ENCODE data around the gene CAPN10.
"Not testable (repeated sequence)": the region's sequence is repeated elsewhere in the genome, so short reads cannot be mapped to it uniquely, and the experiment has no call there.

The CAPN10 gene

GRCh38 chr2:240613781-240614180 is 27.2 kb downstream of the CAPN10 start:
- H3K36me3 Mint-ChIP-seq (ENCODE audit: insufficient read depth) = peaks cover 2% of the 10 kb centered on the region
- H3K9me3 Mint-ChIP-seq = no peaks in the 10 kb centered on the region
- no peaks in the 10 kb centered on the region for H3K27me3 Mint-ChIP-seq
- no peak overlapping the region for H3K27ac Mint-ChIP-seq (ENCODE audit: low read depth)
- H3K4me1 Mint-ChIP-seq = peaks cover 12% of the 10 kb centered on the region
- no peak for ATAC-seq (replicated peaks; ENCODE audit: extremely low read depth, poor library complexity, severe bottlenecking)
- H3K4me3 Mint-ChIP-seq = no peak overlapping the region
- DNase-seq (ENCODE audit: low spot score in 2 of 2) = no peak

DNA sequence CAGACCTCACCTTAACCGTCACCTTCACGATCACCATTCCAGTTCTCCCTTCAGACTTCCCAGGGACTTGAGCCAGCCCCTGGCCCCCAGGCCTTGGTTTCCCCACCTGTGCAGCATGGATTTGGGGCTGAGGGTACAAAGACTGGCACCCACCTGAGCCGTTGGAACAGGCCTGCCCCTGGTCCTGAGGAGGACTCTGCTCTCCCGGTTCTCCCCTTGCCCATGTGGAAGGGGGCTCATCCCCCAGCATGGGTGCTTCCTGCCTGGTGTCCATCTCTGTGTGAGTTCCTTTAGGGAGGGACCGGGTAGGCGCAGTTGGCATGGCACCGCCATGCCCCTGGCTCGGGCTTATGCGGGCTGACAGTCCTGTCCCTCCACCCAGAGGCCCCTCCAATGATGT is 27.9 kb downstream of the CAPN10 start:
- ATAC-seq (replicated peaks; ENCODE audit: extremely low read depth, poor library complexity, severe bottlenecking) (no peak), DNase-seq (ENCODE audit: low spot score in 2 of 2) (no peak)
- peaks cover 2% of the 10 kb centered on the region for H3K36me3 Mint-ChIP-seq (ENCODE audit: insufficient read depth)
- H3K4me1 Mint-ChIP-seq = peaks cover 12% of the 10 kb centered on the region
- no peaks in the 10 kb centered on the region for H3K27me3 Mint-ChIP-seq
- no peaks in the 10 kb centered on the region for H3K9me3 Mint-ChIP-seq
- H3K4me3 Mint-ChIP-seq = no peak overlapping the region
- no peak overlapping the region for H3K27ac Mint-ChIP-seq (ENCODE audit: low read depth)

GRCh38 chr2:240615396-240615795 is 28.9 kb downstream of the CAPN10 start:
- H3K4me3 Mint-ChIP-seq = no peak overlapping the region
- peaks cover 17% of the 10 kb centered on the region for H3K4me1 Mint-ChIP-seq
- no peak for ATAC-seq (replicated peaks; ENCODE audit: extremely low read depth, poor library complexity, severe bottlenecking)

GRCh38 chr2:240615820-240616547 is 29.4 kb downstream of the CAPN10 start:
- no peak for DNase-seq (ENCODE audit: low spot score in 2 of 2)
- Mint-ChIP-seq H3K27ac (ENCODE audit: low read depth) (peak overlapping the region; percentile 47), H3K27me3 (no peaks in the 10 kb centered on the region), H3K4me3 (no peak overlapping the region), H3K9me3 (no peaks in the 10 kb centered on the region), H3K36me3 (ENCODE audit: insufficient read depth) (no peaks in the 10 kb centered on the region), H3K4me1 (peaks cover 21% of the 10 kb centered on the region)
- ATAC-seq (replicated peaks; ENCODE audit: extremely low read depth, poor library complexity, severe bottlenecking) = no peak

More at GRCh38 chr2:240615396-240615795, 28.9 kb downstream of the CAPN10 start:
- no peaks in the 10 kb centered on the region for H3K9me3 Mint-ChIP-seq
- H3K36me3 Mint-ChIP-seq (ENCODE audit: insufficient read depth) = peaks cover 2% of the 10 kb centered on the region
- no peak overlapping the region for H3K27ac Mint-ChIP-seq (ENCODE audit: low read depth)
- H3K27me3 Mint-ChIP-seq = no peaks in the 10 kb centered on the region
- DNase-seq (ENCODE audit: low spot score in 2 of 2) = no peak

DNA sequence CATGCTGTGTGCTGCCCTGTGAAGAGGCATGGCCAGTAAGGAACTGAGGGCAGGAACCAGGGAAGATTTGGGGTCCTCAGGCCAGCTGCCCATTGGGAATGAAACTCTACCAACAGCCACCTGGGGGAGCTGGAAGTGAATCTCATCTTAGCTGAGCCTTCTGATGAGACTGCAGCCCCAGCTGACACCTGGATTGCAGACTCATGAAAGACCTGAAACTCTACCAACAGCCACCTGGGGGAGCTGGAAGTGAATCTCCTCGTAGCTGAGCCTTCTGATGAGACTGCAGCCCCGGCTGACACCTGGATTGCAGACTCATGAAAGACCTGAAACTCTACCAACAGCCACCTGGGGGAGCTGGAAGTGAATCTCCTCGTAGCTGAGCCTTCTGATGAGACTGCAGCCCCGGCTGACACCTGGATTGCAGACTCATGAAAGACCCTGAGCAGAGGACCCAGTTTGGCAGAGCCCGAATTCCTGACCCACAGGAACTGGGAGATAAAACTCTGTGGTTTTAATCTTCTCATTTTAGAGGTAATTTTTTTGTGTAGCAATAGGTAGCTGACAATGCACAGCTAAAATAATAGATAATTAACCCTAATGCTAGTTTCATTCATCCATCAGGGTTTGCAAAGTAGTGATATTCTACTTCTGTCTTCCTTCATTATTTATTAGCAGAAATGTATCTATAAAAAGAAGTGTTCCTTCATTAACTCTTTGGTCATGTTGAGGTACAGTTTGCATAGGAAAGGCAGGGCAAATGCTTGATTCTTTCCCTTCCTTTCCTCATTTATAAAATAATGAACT is 30.5 kb downstream of the CAPN10 start:
- H3K4me1 Mint-ChIP-seq = peaks cover 21% of the 10 kb centered on the region
- not testable (repeated sequence) for H3K27ac Mint-ChIP-seq (ENCODE audit: low read depth); H3K36me3 Mint-ChIP-seq (ENCODE audit: insufficient read depth); H3K4me3 Mint-ChIP-seq; ATAC-seq (replicated peaks; ENCODE audit: extremely low read depth, poor library complexity, severe bottlenecking); H3K9me3 Mint-ChIP-seq; H3K27me3 Mint-ChIP-seq; DNase-seq (ENCODE audit: low spot score in 2 of 2)

DNA sequence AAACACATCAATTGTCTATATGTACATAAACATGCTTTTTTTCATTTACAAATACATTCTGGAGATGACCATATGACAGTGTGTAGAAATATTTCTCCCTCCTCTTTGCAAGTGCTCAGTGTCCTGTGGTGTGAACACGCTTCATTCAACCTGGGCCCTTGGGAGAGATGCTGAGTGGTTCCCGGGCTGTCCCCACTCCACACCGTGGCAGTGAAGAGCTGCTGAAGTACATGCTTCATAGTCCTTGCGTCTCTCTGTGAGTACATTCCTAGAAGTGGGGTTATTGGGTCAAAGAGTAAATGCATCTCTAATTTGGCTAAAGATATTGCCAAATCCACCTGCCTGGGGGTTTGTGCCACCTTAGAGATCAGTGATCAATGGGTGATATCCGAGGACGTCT is 32.2 kb downstream of the CAPN10 start:
- Mint-ChIP-seq H3K9me3 (no peaks in the 10 kb centered on the region), H3K4me1 (peaks cover 31% of the 10 kb centered on the region), H3K27me3 (no peaks in the 10 kb centered on the region), H3K27ac (ENCODE audit: low read depth) (no peak overlapping the region), H3K36me3 (ENCODE audit: insufficient read depth) (peaks cover 3% of the 10 kb centered on the region), H3K4me3 (no peak overlapping the region)
- DNase-seq (ENCODE audit: low spot score in 2 of 2) (no peak), ATAC-seq (replicated peaks; ENCODE audit: extremely low read depth, poor library complexity, severe bottlenecking) (no peak)

DNA sequence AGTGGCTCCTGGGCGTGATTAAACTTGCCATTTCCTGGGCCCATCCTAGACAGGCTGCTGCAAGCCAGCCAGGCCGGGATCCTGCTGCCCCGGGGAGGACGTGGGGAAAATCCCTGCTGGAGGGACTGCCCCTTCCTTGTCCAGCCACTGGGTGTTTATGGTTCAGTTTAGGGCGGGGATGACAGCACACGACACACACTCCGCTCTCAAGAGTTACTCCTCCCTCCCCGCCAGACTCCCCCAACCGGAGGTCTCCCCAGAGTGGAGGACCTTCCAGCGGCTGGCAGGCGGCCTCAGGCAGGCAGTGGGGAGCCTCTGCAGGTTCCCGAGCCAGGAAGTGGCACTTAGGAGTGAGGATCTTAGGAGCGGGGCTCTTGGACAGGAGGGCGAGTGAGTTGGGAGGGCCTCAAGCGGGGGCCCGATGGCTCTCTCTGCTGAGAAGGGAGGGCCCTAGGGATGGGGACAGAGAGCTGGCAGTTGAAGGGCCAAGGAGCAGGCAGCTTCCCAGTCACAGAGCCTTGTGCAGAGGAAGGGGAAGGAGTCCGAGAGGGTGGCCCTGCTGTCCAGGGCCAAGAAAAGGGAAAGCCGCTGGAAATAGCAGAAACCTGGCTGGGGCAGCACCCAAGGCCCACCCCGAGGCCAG is 33.1 kb downstream of the CAPN10 start:
- DNase-seq (ENCODE audit: low spot score in 2 of 2) = no peak
- Mint-ChIP-seq H3K27ac (ENCODE audit: low read depth) (peak overlapping the region; percentile 82), H3K9me3 (no peaks in the 10 kb centered on the region), H3K4me3 (peak overlapping the region; percentile 61), H3K27me3 (no peaks in the 10 kb centered on the region), H3K4me1 (peaks cover 39% of the 10 kb centered on the region), H3K36me3 (ENCODE audit: insufficient read depth) (peaks cover 5% of the 10 kb centered on the region)
- ATAC-seq (replicated peaks; ENCODE audit: extremely low read depth, poor library complexity, severe bottlenecking) = no peak

- Mint-ChIP-seq H3K36me3 (ENCODE audit: insufficient read depth) (peaks cover 8% of the 10 kb centered on the region), H3K27ac (ENCODE audit: low read depth) (peak overlapping the region; percentile 97), H3K9me3 (no peaks in the 10 kb centered on the region), H3K4me1 (peaks cover 45% of the 10 kb centered on the region), H3K27me3 (no peaks in the 10 kb centered on the region), H3K4me3 (peak overlapping the region; percentile 61)
- DNase-seq (ENCODE audit: low spot score in 2 of 2) (no peak), ATAC-seq (replicated peaks; ENCODE audit: extremely low read depth, poor library complexity, severe bottlenecking) (no peak)
Measured at GRCh38 chr2:240620149-240620731, 33.7 kb downstream of the CAPN10 start.

GRCh38 chr2:240620859-240621258 is 34.3 kb downstream of the CAPN10 start:
- peak overlapping the region; percentile 97 for H3K27ac Mint-ChIP-seq (ENCODE audit: low read depth)
- H3K4me1 Mint-ChIP-seq = peaks cover 49% of the 10 kb centered on the region
- ATAC-seq (replicated peaks; ENCODE audit: extremely low read depth, poor library complexity, severe bottlenecking) (no peak), DNase-seq (ENCODE audit: low spot score in 2 of 2) (no peak)
- no peaks in the 10 kb centered on the region for H3K27me3 Mint-ChIP-seq
- no peaks in the 10 kb centered on the region for H3K9me3 Mint-ChIP-seq
- peaks cover 9% of the 10 kb centered on the region for H3K36me3 Mint-ChIP-seq (ENCODE audit: insufficient read depth)
- peak overlapping the region; percentile 81 for H3K4me3 Mint-ChIP-seq

DNA sequence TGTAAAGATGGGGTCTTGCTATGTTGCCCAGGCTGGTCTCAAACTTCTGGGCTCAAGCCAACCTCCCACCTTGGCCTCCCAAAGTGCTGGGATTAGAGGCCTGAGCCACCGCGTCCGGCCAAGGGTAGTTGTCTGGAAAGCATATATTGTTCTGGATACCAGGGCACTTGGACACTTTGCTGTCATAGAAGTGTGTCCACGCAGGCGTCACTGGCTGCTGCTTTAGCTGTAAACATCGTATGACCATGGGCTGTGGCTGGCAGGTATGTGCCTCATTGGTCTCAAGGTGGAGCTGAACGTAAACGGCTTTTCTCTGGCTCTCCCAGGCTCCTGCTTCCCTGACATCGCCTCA is 35.5 kb downstream of the CAPN10 start:
- no peak for DNase-seq (ENCODE audit: low spot score in 2 of 2)
- H3K27ac Mint-ChIP-seq (ENCODE audit: low read depth) = peak overlapping the region; percentile 97
- H3K9me3 Mint-ChIP-seq = no peaks in the 10 kb centered on the region
- H3K4me1 Mint-ChIP-seq = peaks cover 57% of the 10 kb centered on the region
- no peak for ATAC-seq (replicated peaks; ENCODE audit: extremely low read depth, poor library complexity, severe bottlenecking)
- H3K4me3 Mint-ChIP-seq = peak overlapping the region; percentile 81
- no peaks in the 10 kb centered on the region for H3K27me3 Mint-ChIP-seq
- H3K36me3 Mint-ChIP-seq (ENCODE audit: insufficient read depth) = peaks cover 9% of the 10 kb centered on the region

GRCh38 chr2:240622531-240623235 is 36.1 kb downstream of the CAPN10 start:
- Mint-ChIP-seq H3K9me3 (no peaks in the 10 kb centered on the region), H3K27me3 (no peaks in the 10 kb centered on the region), H3K27ac (ENCODE audit: low read depth) (peak overlapping the region; percentile 97), H3K36me3 (ENCODE audit: insufficient read depth) (peaks cover 9% of the 10 kb centered on the region), H3K4me1 (peaks cover 57% of the 10 kb centered on the region), H3K4me3 (peak overlapping the region; percentile 81)
- no peak for ATAC-seq (replicated peaks; ENCODE audit: extremely low read depth, poor library complexity, severe bottlenecking)
- peak in 1 of 2 donors; percentile 35 for DNase-seq (ENCODE audit: low spot score in 2 of 2)

GRCh38 chr2:240623531-240624010 is 37.0 kb downstream of the CAPN10 start:
- no peak for DNase-seq (ENCODE audit: low spot score in 2 of 2)
- no peaks in the 10 kb centered on the region for H3K9me3 Mint-ChIP-seq
- peaks cover 9% of the 10 kb centered on the region for H3K36me3 Mint-ChIP-seq (ENCODE audit: insufficient read depth)
- peak overlapping the region; percentile 97 for H3K27ac Mint-ChIP-seq (ENCODE audit: low read depth)
- ATAC-seq (replicated peaks; ENCODE audit: extremely low read depth, poor library complexity, severe bottlenecking) = no peak
- H3K4me3 Mint-ChIP-seq = peak overlapping the region; percentile 74
- H3K27me3 Mint-ChIP-seq = no peaks in the 10 kb centered on the region
- peaks cover 57% of the 10 kb centered on the region for H3K4me1 Mint-ChIP-seq

All from central memory CD8-positive, alpha-beta T cell (primary cell).